ENCODE results near the gene MOB3A.

GRCh38 chr19:2043961-2044708 lies 52.0 kb downstream of the MOB3A start:
- TF ChIP-seq ZFX (IDR thresholded peaks at IDR 0.05; ENCODE audit: borderline replicate concordance) (no peak), CTCF (IDR thresholded peaks at IDR 0.05) (no peak)

Data from 22Rv1 (cell line).